GM13976 (cell line): ENCODE measurements around the gene GAPDHS.

Experiments
- DNase-seq: peaks from one replicate; pipeline ENCODE4 v3.0.0; 2012; ENCODE audit warnings: low spot score
- in situ Hi-C: fragments of 300-500 bp; cut with MboI; formaldehyde crosslinking; loops from one replicate; pipeline ENCODE4 v1.12.0; 2022; ENCODE audit warnings: low sequenced_read_pairs, mixed read lengths, inconsistent platforms; ENCODE audit not compliant: unreplicated experiment
- TF ChIP-seq, protein P1 (sequence below): IDR thresholded peaks from 2 replicates; pipeline ENCODE4 v1.5.1; 2012; ENCODE audit warnings: borderline replicate concordance, mild to moderate bottlenecking; ENCODE audit not compliant: insufficient read depth; ENCODE audit errors: extremely low read depth, missing control alignments, control extremely low read depth

GAPDHS gene

GRCh38 chr19:35514282-35514809, 18.9 kb upstream of the GAPDHS start:
- no peak for DNase-seq
- in situ Hi-C loops: no loop called here

GRCh38 chr19:35516310-35516709, 16.9 kb upstream of the GAPDHS start:
- TF ChIP-seq, protein P1, sequence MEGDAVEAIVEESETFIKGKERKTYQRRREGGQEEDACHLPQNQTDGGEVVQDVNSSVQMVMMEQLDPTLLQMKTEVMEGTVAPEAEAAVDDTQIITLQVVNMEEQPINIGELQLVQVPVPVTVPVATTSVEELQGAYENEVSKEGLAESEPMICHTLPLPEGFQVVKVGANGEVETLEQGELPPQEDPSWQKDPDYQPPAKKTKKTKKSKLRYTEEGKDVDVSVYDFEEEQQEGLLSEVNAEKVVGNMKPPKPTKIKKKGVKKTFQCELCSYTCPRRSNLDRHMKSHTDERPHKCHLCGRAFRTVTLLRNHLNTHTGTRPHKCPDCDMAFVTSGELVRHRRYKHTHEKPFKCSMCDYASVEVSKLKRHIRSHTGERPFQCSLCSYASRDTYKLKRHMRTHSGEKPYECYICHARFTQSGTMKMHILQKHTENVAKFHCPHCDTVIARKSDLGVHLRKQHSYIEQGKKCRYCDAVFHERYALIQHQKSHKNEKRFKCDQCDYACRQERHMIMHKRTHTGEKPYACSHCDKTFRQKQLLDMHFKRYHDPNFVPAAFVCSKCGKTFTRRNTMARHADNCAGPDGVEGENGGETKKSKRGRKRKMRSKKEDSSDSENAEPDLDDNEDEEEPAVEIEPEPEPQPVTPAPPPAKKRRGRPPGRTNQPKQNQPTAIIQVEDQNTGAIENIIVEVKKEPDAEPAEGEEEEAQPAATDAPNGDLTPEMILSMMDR: no peak
- in situ Hi-C loops: no loop called here
- DNase-seq: no peak

More at GRCh38 chr19:35514282-35514809, 18.9 kb upstream of the GAPDHS start:
- TF ChIP-seq, protein P1: no peak

DNA sequence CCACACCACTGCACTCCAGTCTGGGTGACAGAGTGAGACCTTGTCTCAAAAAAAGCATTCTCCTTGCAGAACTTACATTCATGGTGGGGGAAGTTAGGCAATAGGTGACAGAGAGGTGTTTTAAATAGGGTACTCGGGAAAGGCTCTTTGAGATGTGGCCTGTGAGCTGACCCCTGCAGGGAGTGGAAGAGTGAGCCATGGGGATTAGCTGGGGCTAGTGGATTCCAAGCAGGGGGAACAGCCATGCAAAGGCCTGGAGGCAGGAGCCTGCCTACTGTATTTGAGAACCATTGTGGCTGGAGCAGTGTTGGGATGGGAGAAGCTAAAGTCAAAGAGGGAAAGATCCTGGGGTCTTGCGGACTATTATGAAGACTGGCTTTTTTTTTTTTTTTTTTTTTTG, 15.9 kb upstream of the GAPDHS start:
- in situ Hi-C loops: no loop called here
- TF ChIP-seq, protein P1: no peak
- no peak for DNase-seq

DNA sequence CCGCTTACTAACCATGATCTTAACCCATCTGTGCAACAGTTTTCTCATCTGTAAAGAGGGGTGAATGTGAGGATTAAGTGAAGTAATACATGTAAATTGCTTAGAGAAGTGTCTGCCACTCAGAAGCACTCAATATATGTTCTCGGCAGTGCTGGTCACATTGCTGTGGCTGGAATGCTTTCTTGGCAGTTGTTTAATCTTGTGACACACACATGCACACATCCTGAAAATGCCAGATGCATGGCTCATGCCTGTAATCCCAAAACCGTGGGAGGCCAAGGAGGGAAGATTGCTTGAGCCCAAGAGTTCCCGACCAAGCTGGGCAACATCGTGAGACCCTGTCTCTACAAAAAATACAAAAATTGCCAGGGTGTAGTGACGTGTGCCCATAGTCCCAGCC, 14.9 kb upstream of the GAPDHS start:
- DNase-seq: no peak
- in situ Hi-C loops: no loop called here
- TF ChIP-seq, protein P1: no peak

DNA sequence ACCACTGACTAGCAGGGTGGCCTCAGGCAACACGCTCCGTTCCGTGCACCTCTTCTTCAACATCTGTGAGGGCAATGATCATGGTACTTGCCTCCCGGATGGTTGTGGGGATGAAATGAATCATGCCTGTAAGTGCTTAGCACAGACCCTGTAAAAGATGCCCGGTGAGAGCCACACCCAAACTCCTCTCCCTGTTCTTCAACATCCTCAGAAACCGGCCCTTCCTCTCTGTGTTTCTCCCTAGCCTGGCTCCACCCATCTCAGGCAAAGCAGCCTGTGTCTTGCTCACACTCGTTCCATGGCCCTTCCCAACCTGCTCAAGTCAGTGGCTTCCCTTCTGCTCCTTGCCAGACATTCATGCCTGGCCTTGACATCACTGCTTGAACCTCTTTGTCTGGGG, 14.0 kb upstream of the GAPDHS start:
- TF ChIP-seq, protein P1: no peak
- in situ Hi-C loops: no loop called here

DNA sequence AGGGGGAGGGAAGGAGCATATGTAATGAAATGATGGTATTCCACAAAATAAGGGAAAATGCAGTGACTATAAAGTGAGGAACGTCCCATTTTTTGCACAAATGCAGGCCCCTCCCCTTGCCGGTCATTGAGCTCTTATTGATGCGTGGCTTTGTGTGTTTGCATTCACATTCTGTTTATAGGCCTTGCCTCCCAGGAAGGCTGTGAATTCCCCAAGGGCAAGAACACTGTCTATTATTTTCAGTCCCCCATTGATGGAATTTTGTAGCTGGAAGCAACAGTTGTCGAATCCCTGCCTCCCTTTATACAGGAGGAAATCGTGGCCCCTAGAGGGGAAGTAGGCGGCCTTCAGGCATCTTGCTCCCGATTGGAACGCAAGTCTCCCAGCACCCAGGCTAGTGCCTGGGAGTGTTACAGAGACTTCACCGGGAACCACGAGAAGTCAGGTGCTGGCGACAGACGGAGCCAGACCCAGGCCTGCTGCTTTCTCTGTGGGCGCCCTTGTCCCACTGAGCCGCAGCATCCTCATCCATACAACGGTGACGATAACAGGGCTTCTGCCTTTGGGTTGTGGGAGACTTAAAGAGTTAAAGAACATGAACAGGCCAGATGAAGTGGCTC, 12.0 kb upstream of the GAPDHS start:
- no peak for DNase-seq
- TF ChIP-seq, protein P1: no peak
- in situ Hi-C loops: no loop called here

More for the DNA sequence above, 14.0 kb upstream of the GAPDHS start:
- no peak for DNase-seq

- in situ Hi-C loops: no loop called here
- TF ChIP-seq, protein P1: no peak
- DNase-seq: no peak
These were observed 10.4 kb upstream of the GAPDHS start for GRCh38 chr19:35522745-35523327.
